ENCODE measurements around the gene SFXN5. TPM values are rescaled to one million over a fixed set of nuclear protein-coding genes. Genes with fewer than 3 reads are reported as not detected.

SFXN5 gene
- polyA plus RNA-seq, 1 donor from 2014 or later: 5.8 TPM

DNA sequence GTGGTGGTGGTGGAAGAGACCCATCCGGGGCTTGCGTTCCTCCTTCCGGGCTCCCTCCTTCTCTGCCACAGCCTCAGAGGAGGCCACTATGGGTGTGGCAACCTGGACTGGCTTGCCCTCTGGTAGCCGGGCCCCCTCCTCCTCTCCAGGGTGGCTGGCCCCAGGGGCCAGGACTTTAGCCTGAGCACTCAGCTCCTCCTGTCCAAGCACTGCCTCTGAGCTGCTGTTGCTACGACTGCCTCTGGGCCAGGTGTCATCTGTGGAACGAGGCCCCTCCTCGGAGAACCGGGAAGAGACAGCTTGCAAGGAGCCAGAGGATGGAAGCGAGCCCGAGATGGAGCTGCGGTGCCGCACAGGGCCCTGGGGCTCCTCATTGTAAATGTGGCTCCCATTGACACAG lies 16.7 kb upstream of the SFXN5 start:
- Histone ChIP-seq H2AFZ (ENCODE audit: low read depth, low read length) (no peak overlapping the region), H3K27ac (ENCODE audit: low read length) (no peak overlapping the region), H3K9ac (ENCODE audit: low read length) (no peak overlapping the region), H3K4me2 (ENCODE audit: low read length) (no peak overlapping the region), H3K4me3 (ENCODE audit: low read length) (no peak overlapping the region), H3K79me2 (replicated peaks; ENCODE audit: insufficient read depth, low read length) (no peaks in the 10 kb centered on the region), H3F3A (ENCODE audit: insufficient read depth, low read length, poor library complexity, severe bottlenecking) (no peaks in the 10 kb centered on the region), H3K27me3 (ENCODE audit: insufficient read depth, low read depth, low read length) (no peaks in the 10 kb centered on the region), H3K9me3 (ENCODE audit: low read length) (no peaks in the 10 kb centered on the region), H3K36me3 (ENCODE audit: insufficient read depth, low read length) (no peaks in the 10 kb centered on the region), H4K20me1 (ENCODE audit: insufficient read depth) (no peaks in the 10 kb centered on the region), H3K9me2 (ENCODE audit: insufficient read depth, low read length) (no peaks in the 10 kb centered on the region)
- TF ChIP-seq RAD21 (conservative IDR thresholded peaks at IDR 0.05) (no peak), MXI1 (conservative IDR thresholded peaks at IDR 0.05; ENCODE audit: poor library complexity, severe bottlenecking) (no peak), SMC3 (conservative IDR thresholded peaks at IDR 0.05; ENCODE audit: poor library complexity) (no peak), POLR2AphosphoS5 (IDR thresholded peaks at IDR 0.05) (no peak)

DNA sequence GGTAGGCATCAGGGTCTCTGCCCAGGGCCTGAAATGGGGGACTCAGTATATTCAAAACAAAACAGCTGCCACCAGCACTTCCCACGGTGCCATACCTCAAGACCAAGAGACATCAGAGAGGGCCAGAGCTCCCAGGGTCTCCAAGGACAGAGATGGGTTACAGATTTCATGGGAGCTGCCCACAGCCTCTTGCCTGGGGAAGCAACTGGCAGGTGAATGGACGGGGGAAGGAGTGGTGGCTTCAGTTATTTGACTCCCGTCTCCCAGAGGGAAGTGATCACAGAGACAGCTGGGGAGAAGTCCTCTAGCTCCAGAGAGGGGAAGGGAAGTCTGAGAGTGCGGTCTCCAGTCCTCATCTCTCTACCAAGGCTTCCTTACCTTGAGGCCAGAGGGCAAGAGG lies 15.8 kb upstream of the SFXN5 start:
- no peaks in the 10 kb centered on the region for H4K20me1 ChIP-seq (ENCODE audit: insufficient read depth)
- H3K79me2 ChIP-seq (replicated peaks; ENCODE audit: insufficient read depth, low read length): no peaks in the 10 kb centered on the region
- no peak overlapping the region for H3K9ac ChIP-seq (ENCODE audit: low read length)
- H3K4me2 ChIP-seq (ENCODE audit: low read length): no peak overlapping the region
- no peak overlapping the region for H2AFZ ChIP-seq (ENCODE audit: low read depth, low read length)
- no peaks in the 10 kb centered on the region for H3K9me2 ChIP-seq (ENCODE audit: insufficient read depth, low read length)
- H3K27me3 ChIP-seq (ENCODE audit: insufficient read depth, low read depth, low read length): no peaks in the 10 kb centered on the region
- H3K36me3 ChIP-seq (ENCODE audit: insufficient read depth, low read length): no peaks in the 10 kb centered on the region
- no peak overlapping the region for H3K27ac ChIP-seq (ENCODE audit: low read length)
- H3K9me3 ChIP-seq (ENCODE audit: low read length): no peaks in the 10 kb centered on the region
- H3K4me3 ChIP-seq (ENCODE audit: low read length): no peak overlapping the region
- H3F3A ChIP-seq (ENCODE audit: insufficient read depth, low read length, poor library complexity, severe bottlenecking): no peaks in the 10 kb centered on the region
- TF ChIP-seq EP300 (conservative IDR thresholded peaks at IDR 0.05; ENCODE audit: poor library complexity, severe bottlenecking) (no peak), SMC3 (conservative IDR thresholded peaks at IDR 0.05; ENCODE audit: poor library complexity) (no peak), CTCF (IDR thresholded peaks at IDR 0.05; ENCODE audit: poor library complexity, severe bottlenecking) (no peak), MXI1 (conservative IDR thresholded peaks at IDR 0.05; ENCODE audit: poor library complexity, severe bottlenecking) (no peak), TAF1 (IDR thresholded peaks at IDR 0.05; ENCODE audit: low read depth) (no peak), POLR2AphosphoS5 (IDR thresholded peaks at IDR 0.05) (no peak), EZH2 (IDR thresholded peaks at IDR 0.05; ENCODE audit: borderline replicate concordance, insufficient read depth, low read length, poor library complexity, severe bottlenecking) (no peak), RAD21 (conservative IDR thresholded peaks at IDR 0.05) (no peak), REST (IDR thresholded peaks at IDR 0.05; ENCODE audit: borderline replicate concordance) (no peak)

DNA sequence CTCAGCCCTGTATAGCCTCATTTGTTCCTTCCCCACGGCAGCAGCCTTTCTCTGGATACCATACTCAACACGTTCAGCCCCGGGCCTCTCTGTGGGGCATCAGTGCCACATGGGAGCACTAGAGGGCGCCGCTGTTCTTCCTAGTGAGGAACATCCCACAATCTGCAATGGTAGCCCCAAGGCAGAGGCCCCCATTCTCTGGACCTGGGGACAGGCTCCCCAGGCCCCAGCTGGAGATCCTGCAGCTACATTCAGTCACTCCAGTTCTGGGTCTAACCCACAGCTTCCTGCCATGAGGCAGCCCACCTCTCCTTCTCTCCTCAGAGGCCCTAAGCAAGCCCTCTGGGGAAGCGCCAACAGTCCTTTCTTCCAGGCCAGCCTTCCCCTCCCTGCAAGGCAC lies 14.2 kb upstream of the SFXN5 start:
- no peaks in the 10 kb centered on the region for H3K27me3 ChIP-seq (ENCODE audit: insufficient read depth, low read depth, low read length)
- H2AFZ ChIP-seq (ENCODE audit: low read depth, low read length): no peak overlapping the region
- H3K36me3 ChIP-seq (ENCODE audit: insufficient read depth, low read length): no peaks in the 10 kb centered on the region
- H4K20me1 ChIP-seq (ENCODE audit: insufficient read depth): no peaks in the 10 kb centered on the region
- no peak overlapping the region for H3K4me2 ChIP-seq (ENCODE audit: low read length)
- no peak for TF ChIP-seq EZH2 (IDR thresholded peaks at IDR 0.05; ENCODE audit: borderline replicate concordance, insufficient read depth, low read length, poor library complexity, severe bottlenecking)
- TF ChIP-seq RAD21 (conservative IDR thresholded peaks at IDR 0.05): peak; percentile 68
- peak; percentile 65 for TF ChIP-seq SMC3 (conservative IDR thresholded peaks at IDR 0.05; ENCODE audit: poor library complexity)
- peak; percentile 70 for TF ChIP-seq CTCF (IDR thresholded peaks at IDR 0.05; ENCODE audit: poor library complexity, severe bottlenecking)
- TF ChIP-seq TAF1 (IDR thresholded peaks at IDR 0.05; ENCODE audit: low read depth): no peak
- TF ChIP-seq POLR2AphosphoS5 (IDR thresholded peaks at IDR 0.05): no peak
- no peak for TF ChIP-seq EP300 (conservative IDR thresholded peaks at IDR 0.05; ENCODE audit: poor library complexity, severe bottlenecking)
- TF ChIP-seq REST (IDR thresholded peaks at IDR 0.05; ENCODE audit: borderline replicate concordance): no peak
- TF ChIP-seq MXI1 (conservative IDR thresholded peaks at IDR 0.05; ENCODE audit: poor library complexity, severe bottlenecking): no peak
- no peaks in the 10 kb centered on the region for H3F3A ChIP-seq (ENCODE audit: insufficient read depth, low read length, poor library complexity, severe bottlenecking)
- no peak overlapping the region for H3K4me3 ChIP-seq (ENCODE audit: low read length)
- H3K9me2 ChIP-seq (ENCODE audit: insufficient read depth, low read length): no peaks in the 10 kb centered on the region
- H3K27ac ChIP-seq (ENCODE audit: low read length): no peak overlapping the region
- H3K79me2 ChIP-seq (replicated peaks; ENCODE audit: insufficient read depth, low read length): no peaks in the 10 kb centered on the region
- no peaks in the 10 kb centered on the region for H3K9me3 ChIP-seq (ENCODE audit: low read length)
- no peak overlapping the region for H3K9ac ChIP-seq (ENCODE audit: low read length)

Measured in neural cell (in vitro differentiated cells).